Measurements from ENCODE around the gene CRY1.

CRY1 gene

DNA sequence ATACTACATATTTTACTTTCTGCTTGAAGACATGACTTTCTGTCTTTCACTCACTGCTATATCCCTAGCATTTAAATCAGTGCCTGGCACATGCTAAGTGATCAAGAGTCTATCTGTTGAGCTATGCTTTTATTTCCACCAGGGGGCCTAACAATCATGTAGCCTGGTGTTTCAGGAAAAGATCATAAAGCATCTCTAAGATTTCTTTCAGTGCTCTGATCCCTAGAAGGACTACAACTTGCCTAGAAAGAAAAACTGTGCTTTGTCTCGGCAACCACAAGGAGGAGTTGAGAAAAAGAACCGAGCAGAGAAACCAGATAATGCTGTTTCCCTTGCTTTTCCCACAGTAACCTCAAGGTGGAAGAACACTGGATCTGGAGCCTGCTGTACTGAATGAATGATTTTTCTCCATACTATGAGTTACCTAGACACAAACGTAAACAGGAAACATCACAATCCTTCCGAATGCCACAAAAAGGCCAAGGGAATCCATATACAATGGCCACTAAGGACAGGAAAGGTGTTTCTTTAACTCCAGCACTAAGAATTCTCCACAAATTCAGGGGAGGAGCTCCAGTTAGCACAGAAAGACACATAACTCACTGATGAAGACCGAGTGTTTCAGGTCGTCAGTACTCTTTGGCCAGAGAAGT is 1.2 kb downstream of the CRY1 start:
- peaks cover 28% of the 10 kb centered on the region for H4K20me1 ChIP-seq (ENCODE audit: insufficient read depth, low read length, poor library complexity, severe bottlenecking)
- H3K36me3 ChIP-seq (ENCODE audit: insufficient read depth, low read length), result no peaks in the 10 kb centered on the region
- peak overlapping the region; percentile 92 for H3K4me2 ChIP-seq (ENCODE audit: low read depth, low read length, poor library complexity, severe bottlenecking)
- H3K4me3 ChIP-seq (ENCODE audit: low read length, poor library complexity, severe bottlenecking), result peak overlapping the region; percentile 77
- H3K9me3 ChIP-seq (ENCODE audit: insufficient read depth, low read depth, low read length), result no peaks in the 10 kb centered on the region; the same call in 1 of the 2 replicates
- no peaks in the 10 kb centered on the region for H3K27me3 ChIP-seq (ENCODE audit: insufficient read depth, low read length, poor library complexity, severe bottlenecking)
- H3K4me1 ChIP-seq (ENCODE audit: insufficient read depth, low read length, poor library complexity, severe bottlenecking), result peaks cover 33% of the 10 kb centered on the region
- TF ChIP-seq EZH2phosphoT487 (IDR thresholded peaks at IDR 0.05; ENCODE audit: borderline replicate concordance), result no peak
- TF ChIP-seq, protein P1, sequence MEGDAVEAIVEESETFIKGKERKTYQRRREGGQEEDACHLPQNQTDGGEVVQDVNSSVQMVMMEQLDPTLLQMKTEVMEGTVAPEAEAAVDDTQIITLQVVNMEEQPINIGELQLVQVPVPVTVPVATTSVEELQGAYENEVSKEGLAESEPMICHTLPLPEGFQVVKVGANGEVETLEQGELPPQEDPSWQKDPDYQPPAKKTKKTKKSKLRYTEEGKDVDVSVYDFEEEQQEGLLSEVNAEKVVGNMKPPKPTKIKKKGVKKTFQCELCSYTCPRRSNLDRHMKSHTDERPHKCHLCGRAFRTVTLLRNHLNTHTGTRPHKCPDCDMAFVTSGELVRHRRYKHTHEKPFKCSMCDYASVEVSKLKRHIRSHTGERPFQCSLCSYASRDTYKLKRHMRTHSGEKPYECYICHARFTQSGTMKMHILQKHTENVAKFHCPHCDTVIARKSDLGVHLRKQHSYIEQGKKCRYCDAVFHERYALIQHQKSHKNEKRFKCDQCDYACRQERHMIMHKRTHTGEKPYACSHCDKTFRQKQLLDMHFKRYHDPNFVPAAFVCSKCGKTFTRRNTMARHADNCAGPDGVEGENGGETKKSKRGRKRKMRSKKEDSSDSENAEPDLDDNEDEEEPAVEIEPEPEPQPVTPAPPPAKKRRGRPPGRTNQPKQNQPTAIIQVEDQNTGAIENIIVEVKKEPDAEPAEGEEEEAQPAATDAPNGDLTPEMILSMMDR (conservative IDR thresholded peaks at IDR 0.05; ENCODE audit: low read length), result peak; percentile 85
- no peaks in the 10 kb centered on the region for H3K9me2 ChIP-seq (replicated peaks; ENCODE audit: low read depth, low read length)
- peak overlapping the region; percentile 79 for H3K9ac ChIP-seq (ENCODE audit: low read depth, low read length, poor library complexity, severe bottlenecking)
- H3K79me2 ChIP-seq (ENCODE audit: insufficient read depth, low read length), result peaks cover 18% of the 10 kb centered on the region
- H2AFZ ChIP-seq (ENCODE audit: low read length), result peak overlapping the region; percentile 94; the same call in 1 of the 2 replicates
- H3F3A ChIP-seq (ENCODE audit: low read depth), result no peaks in the 10 kb centered on the region

DNA sequence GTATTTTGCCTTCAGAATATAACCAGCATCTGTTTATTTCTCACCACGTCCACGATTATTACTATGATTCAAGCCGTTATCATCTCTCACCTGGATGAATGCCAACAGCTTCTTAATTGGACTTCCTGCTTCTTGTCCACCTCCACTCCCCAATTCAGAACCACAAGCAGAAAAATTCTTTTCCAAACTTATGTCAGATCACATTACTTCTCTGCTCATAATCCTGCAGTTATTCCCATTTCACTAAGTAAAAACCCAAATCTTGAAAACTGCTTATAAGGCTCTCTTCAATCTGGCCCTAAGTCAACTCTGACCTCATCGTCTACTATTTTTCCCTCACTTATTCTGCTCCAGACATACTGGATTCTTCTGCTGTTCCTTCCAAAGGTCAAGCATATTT is 2.0 kb downstream of the CRY1 start:
- peaks cover 33% of the 10 kb centered on the region for H3K4me1 ChIP-seq (ENCODE audit: insufficient read depth, low read length, poor library complexity, severe bottlenecking)
- no peak overlapping the region for H2AFZ ChIP-seq (ENCODE audit: low read length)
- H3K4me3 ChIP-seq (ENCODE audit: low read length, poor library complexity, severe bottlenecking), result peak overlapping the region; percentile 77
- H3K36me3 ChIP-seq (ENCODE audit: insufficient read depth, low read length), result no peaks in the 10 kb centered on the region
- TF ChIP-seq, protein P1 (conservative IDR thresholded peaks at IDR 0.05; ENCODE audit: low read length), result no peak
- no peak for TF ChIP-seq EZH2phosphoT487 (IDR thresholded peaks at IDR 0.05; ENCODE audit: borderline replicate concordance)
- no peaks in the 10 kb centered on the region for H3K9me2 ChIP-seq (replicated peaks; ENCODE audit: low read depth, low read length)
- no peaks in the 10 kb centered on the region for H3K27me3 ChIP-seq (ENCODE audit: insufficient read depth, low read length, poor library complexity, severe bottlenecking)
- H3K9ac ChIP-seq (ENCODE audit: low read depth, low read length, poor library complexity, severe bottlenecking), result no peak overlapping the region
- peaks cover 28% of the 10 kb centered on the region for H4K20me1 ChIP-seq (ENCODE audit: insufficient read depth, low read length, poor library complexity, severe bottlenecking)
- H3K9me3 ChIP-seq (ENCODE audit: insufficient read depth, low read depth, low read length), result no peaks in the 10 kb centered on the region; the same call in 1 of the 2 replicates
- no peaks in the 10 kb centered on the region for H3F3A ChIP-seq (ENCODE audit: low read depth)
- peak overlapping the region; percentile 92 for H3K4me2 ChIP-seq (ENCODE audit: low read depth, low read length, poor library complexity, severe bottlenecking)
- H3K79me2 ChIP-seq (ENCODE audit: insufficient read depth, low read length), result peaks cover 18% of the 10 kb centered on the region

DNA sequence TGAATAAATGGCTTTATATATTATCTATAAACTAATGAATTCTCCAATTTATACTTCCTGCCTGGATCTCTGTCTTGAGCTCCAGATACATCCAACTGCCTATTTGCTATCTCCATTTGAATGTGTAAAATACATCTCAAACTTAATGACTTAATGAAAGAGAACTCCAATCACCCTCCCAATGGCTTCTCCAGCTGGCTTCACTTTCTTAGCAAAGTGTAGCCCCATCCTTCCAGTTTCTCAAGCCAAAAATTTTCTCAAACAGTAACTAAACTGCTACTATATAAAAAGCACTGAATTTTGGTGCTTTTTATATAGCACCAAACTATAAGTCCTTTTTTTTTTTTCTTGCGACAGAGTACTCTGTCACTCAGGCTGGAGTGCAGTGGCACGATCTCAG is 2.6 kb downstream of the CRY1 start:
- Histone ChIP-seq H3K27me3 (ENCODE audit: insufficient read depth, low read length, poor library complexity, severe bottlenecking) (no peaks in the 10 kb centered on the region), H3K9me3 (ENCODE audit: insufficient read depth, low read depth, low read length) (no peaks in the 10 kb centered on the region; the same call in 1 of the 2 replicates), H4K20me1 (ENCODE audit: insufficient read depth, low read length, poor library complexity, severe bottlenecking) (peaks cover 28% of the 10 kb centered on the region), H3K4me1 (ENCODE audit: insufficient read depth, low read length, poor library complexity, severe bottlenecking) (peaks cover 37% of the 10 kb centered on the region), H3K9ac (ENCODE audit: low read depth, low read length, poor library complexity, severe bottlenecking) (no peak overlapping the region), H3K4me3 (ENCODE audit: low read length, poor library complexity, severe bottlenecking) (peak overlapping the region; percentile 77), H3K4me2 (ENCODE audit: low read depth, low read length, poor library complexity, severe bottlenecking) (peak overlapping the region; percentile 92), H3K9me2 (replicated peaks; ENCODE audit: low read depth, low read length) (no peaks in the 10 kb centered on the region), H3K79me2 (ENCODE audit: insufficient read depth, low read length) (peaks cover 18% of the 10 kb centered on the region), H2AFZ (ENCODE audit: low read length) (no peak overlapping the region), H3F3A (ENCODE audit: low read depth) (no peaks in the 10 kb centered on the region), H3K36me3 (ENCODE audit: insufficient read depth, low read length) (no peaks in the 10 kb centered on the region)
- TF ChIP-seq, protein P1 (conservative IDR thresholded peaks at IDR 0.05; ENCODE audit: low read length), result no peak
- TF ChIP-seq EZH2phosphoT487 (IDR thresholded peaks at IDR 0.05; ENCODE audit: borderline replicate concordance), result no peak
